Jurkat, Clone E6-1 (cell line): ENCODE data around the gene HOMER1.
"Not testable (repeated sequence)": the region's sequence is repeated elsewhere in the genome, so short reads cannot be mapped to it uniquely, and the experiment has no call there.

ENCODE experiments used
- DNase-seq: peaks from one replicate; pipeline ENCODE4 v3.0.0-alpha.2; 2011; ENCODE audit warnings: low read depth, low spot score
- H3K4me3 ChIP-seq: 2 replicates; pipeline ENCODE4 v1.5.1; 2011; ENCODE audit warnings: mild to moderate bottlenecking, low read length, control low read depth, moderate library complexity

The HOMER1 gene

DNA sequence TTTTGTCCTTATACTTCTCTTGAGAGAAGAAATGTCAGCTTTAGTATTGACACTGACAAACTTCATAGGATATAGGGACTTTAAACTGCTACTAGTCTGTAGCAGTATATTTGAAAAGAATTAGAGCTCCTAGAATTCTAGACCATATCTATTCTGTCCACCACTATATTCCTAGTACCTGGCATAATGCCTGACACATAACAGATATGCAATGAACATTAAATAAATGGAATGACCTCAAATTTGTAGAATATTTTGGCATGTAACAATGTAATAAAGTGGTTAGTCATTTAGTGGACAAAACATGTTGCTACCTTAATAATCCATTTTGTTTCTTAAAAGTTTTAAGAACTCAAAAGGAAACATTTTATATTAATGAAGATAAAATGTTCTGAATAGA lies 57.5 kb downstream of the HOMER1 start:
- no peak overlapping the region for H3K4me3 ChIP-seq
- no peak for DNase-seq

- no peak for DNase-seq
- no peak overlapping the region for H3K4me3 ChIP-seq
Measured at GRCh38 chr5:79454043-79454442, 59.9 kb downstream of the HOMER1 start.

DNA sequence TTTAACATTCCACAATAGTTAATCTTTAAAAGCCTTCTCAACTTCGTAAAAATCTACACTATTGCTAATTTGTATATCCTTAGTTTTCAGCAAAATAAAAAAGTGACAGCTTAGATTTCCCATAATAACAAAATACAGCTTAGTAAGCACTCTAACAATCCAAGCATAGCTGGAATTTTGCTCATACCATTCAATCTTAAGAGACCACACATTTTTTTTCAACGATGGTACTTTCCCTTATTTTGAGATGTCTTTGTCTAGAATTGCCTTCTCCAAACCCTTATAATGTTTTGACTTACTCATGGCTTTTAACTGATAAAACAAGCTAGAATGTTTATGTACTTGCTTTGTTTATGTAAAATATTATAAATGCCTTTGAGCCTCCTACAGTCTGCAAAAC lies 65.6 kb downstream of the HOMER1 start:
- no peak overlapping the region for H3K4me3 ChIP-seq
- DNase-seq = no peak

- no peak overlapping the region for H3K4me3 ChIP-seq
- DNase-seq = no peak
Measured at GRCh38 chr5:79436821-79437220, 77.1 kb downstream of the HOMER1 start.

GRCh38 chr5:79436224-79436623 lies 77.7 kb downstream of the HOMER1 start:
- DNase-seq = no peak
- no peak overlapping the region for H3K4me3 ChIP-seq

DNA sequence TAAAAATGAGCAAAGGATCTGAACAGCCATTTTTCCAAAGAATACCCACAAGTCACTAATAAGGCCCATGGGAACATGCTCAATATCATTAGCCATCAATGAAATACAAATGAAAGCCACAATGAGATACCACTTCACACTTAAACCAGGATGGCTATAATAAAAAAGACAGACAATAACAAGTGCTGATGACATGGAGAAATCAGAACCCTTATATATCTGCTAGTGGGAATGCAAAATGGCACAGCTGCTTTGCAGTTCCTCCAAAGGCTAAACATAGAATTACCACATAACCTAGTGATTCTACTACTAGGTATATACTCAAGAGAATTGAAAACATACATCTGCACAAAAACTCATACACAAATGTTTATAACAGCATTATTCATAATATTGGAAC lies 83.7 kb downstream of the HOMER1 start:
- no peak for DNase-seq
- no peak overlapping the region for H3K4me3 ChIP-seq

- no peak overlapping the region for H3K4me3 ChIP-seq
- no peak for DNase-seq
Measured at GRCh38 chr5:79423296-79423695, 90.6 kb downstream of the HOMER1 start.

DNA sequence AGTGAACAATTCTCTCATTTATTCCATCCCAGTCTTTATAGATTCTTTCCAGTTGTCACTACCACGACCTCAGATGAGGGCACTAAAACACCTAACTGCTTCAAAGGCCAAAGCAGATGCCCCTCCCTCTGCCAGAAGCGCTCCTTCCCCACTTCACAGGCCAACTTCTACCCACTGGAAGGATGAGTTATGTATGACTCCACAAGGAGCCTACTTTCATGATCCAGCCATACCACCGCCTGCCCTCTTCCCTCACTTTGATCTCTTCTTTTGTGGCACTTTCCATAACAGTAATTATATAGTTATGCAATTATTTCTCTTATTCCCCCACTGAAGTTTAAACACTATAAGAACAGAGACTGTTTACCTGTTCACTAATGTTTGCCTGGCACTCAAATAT lies 93.7 kb downstream of the HOMER1 start:
- no peak overlapping the region for H3K4me3 ChIP-seq
- peak; percentile 19 for DNase-seq

GRCh38 chr5:79418276-79418675 lies 95.7 kb downstream of the HOMER1 start:
- DNase-seq = no peak
- no peak overlapping the region for H3K4me3 ChIP-seq

GRCh38 chr5:79417495-79417894 lies 96.4 kb downstream of the HOMER1 start:
- H3K4me3 ChIP-seq = no peak overlapping the region
- DNase-seq = no peak

- no peak for DNase-seq
- H3K4me3 ChIP-seq = no peak overlapping the region
Measured at GRCh38 chr5:79416499-79416898, 97.4 kb downstream of the HOMER1 start.

DNA sequence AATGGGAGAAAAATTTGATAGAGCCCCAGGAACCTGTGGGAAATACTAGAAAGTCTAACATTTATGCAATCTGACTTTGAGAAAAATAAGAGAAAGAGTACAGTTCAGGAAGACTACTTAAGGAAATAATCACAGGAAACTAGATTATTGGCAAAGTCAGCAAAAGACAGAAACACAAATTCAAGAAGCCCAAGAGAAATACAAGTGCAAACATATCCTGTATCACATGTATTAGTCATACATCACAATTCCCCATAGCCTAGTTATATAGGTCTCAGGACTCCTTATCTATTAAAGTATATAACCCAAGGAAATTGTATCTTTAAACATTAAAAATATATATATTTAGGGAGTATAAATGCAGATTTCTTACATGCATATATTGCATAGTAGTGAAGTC lies 100.8 kb downstream of the HOMER1 start:
- no peak for DNase-seq
- H3K4me3 ChIP-seq = no peak overlapping the region

GRCh38 chr5:79408028-79408427 lies 105.9 kb downstream of the HOMER1 start:
- no peak overlapping the region for H3K4me3 ChIP-seq
- no peak for DNase-seq

GRCh38 chr5:79407591-79407990 lies 106.3 kb downstream of the HOMER1 start:
- no peak for DNase-seq

GRCh38 chr5:79401216-79401615 lies 112.7 kb downstream of the HOMER1 start:
- H3K4me3 ChIP-seq = no peak overlapping the region
- DNase-seq = no peak

More at GRCh38 chr5:79407591-79407990, 106.3 kb downstream of the HOMER1 start:
- no peak overlapping the region for H3K4me3 ChIP-seq

GRCh38 chr5:79399046-79399445 lies 114.9 kb downstream of the HOMER1 start:
- DNase-seq = no peak
- no peak overlapping the region for H3K4me3 ChIP-seq

DNA sequence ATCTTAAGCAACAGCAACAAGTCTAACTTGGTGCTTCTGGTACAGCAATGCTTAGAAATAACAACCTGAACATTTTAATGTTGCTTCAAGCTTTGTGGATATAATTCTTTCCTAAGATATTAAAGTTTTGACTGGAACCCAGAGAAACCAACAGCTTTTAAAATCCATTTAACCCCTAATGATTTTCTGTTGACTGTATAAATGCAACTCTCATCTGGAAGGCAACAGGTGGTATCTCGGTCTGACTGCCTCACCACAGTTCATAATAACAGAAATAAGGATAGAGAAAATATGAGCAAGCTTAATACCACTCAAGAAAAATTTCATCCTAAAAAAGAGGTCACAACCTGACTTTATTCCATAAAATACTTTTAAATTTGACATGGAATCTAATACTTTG lies 116.9 kb downstream of the HOMER1 start:
- no peak overlapping the region for H3K4me3 ChIP-seq
- no peak for DNase-seq

DNA sequence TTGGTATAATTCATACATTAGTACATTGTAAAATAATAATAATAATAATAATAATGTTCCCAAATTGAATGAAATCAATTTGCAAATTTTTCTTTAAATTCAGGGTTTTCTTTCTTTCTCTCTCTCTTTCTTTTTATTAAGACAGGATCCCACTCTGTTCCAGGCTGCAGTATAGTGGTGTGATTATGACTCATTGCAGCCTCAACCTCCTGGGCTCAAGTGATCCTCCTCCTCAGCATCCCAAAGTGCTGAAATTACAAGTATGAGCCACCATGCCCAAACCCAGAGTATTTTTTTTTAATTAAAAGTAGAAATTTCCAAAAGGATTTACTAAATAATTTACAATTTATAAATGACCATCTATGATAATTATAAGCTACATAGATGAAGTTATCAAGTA lies 117.7 kb downstream of the HOMER1 start:
- no peak overlapping the region for H3K4me3 ChIP-seq
- no peak for DNase-seq

DNA sequence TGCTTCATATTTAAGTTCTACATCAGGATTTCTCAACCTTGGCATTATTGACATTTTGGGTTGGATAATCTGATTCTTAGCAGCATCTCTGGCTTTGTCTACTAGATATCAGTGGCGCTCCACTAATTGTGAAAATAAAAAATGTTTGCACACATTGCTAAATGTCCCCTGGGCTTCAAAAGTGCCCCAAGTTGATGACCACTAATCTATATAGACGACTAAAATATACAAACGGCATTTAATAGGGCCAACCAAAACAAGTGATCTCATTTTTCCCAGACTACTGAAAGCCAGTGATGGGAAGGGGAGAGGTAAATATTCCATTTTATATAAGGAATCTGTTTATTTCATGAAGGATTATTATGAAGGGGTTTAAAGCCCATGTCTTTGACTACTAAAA lies 118.6 kb downstream of the HOMER1 start:
- H3K4me3 ChIP-seq = no peak overlapping the region
- DNase-seq = no peak

DNA sequence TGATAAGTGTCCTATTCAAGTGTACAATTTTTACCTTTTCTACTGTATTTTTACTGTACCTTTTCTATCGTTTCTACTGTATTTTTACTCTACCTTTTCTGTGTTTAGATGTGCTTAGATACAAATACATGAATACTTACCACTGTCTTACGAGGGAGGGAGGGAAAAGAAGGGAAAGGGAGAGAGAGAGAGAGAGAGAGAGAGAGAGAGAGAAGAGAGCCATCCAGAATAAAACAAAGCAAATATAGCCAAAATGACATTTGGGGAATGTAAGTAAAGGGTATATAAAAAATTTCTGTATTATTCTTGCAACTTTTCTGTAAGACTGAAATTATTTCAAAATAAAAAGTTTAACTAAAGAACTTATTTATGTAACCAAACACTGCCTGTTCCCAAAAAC lies 121.2 kb downstream of the HOMER1 start:
- DNase-seq = no peak
- H3K4me3 ChIP-seq = no peak overlapping the region

GRCh38 chr5:79386679-79387078 lies 127.3 kb downstream of the HOMER1 start:
- H3K4me3 ChIP-seq = no peak overlapping the region
- DNase-seq = no peak

DNA sequence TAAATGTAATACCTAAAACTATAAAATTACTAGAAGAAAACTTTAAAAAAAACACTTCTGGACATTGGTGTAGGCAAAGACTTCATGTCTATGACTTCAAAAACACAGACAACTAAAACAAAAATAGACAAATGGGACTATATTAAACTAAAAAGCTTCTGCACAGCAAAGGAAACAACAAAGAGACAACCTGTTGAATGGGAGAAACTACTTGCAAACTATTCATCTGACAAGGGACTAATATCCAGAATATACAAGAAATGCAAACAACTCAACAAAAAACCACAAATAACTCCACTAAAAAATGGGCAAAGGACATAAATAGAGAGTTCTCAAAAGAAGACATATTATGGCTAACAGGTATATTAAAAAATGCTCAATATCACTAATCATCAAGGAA lies 128.8 kb downstream of the HOMER1 start:
- not testable (repeated sequence) for DNase-seq, H3K4me3 ChIP-seq
